Endodermal cell (in vitro differentiated cells): ENCODE measurements around the gene UGT3A1. TPM values are rescaled to one million over a fixed set of nuclear protein-coding genes. Genes with fewer than 3 reads are reported as not detected.
A peak's percentile ranks its signal among the peaks of the same experiment; 100 is the strongest.

Source experiments
- DNase-seq: peaks from one replicate; pipeline ENCODE4 v3.0.0-alpha.2; 2017
- H3K27ac ChIP-seq: 2 replicates; pipeline ENCODE4 v1.5.1; 2013; ENCODE audit warnings: mild to moderate bottlenecking, low read depth, low read length, moderate library complexity
- H3K27me3 ChIP-seq: 2 replicates; pipeline ENCODE4 v1.6.1; 2013; ENCODE audit warnings: mild to moderate bottlenecking, low read length, moderate library complexity; ENCODE audit not compliant: insufficient read depth, control insufficient read depth, poor library complexity, severe bottlenecking
- H3K36me3 ChIP-seq: 2 replicates; pipeline ENCODE4 v1.7.0; 2013; ENCODE audit warnings: mild to moderate bottlenecking, low read length, moderate library complexity; ENCODE audit not compliant: control insufficient read depth, insufficient read depth
- H3K4me1 ChIP-seq: one replicate; pipeline ENCODE4 v1.7.0; 2013; ENCODE audit warnings: low read length; ENCODE audit not compliant: control insufficient read depth, insufficient read depth
- H3K4me3 ChIP-seq: 2 replicates; pipeline ENCODE4 v1.5.1; 2013; ENCODE audit warnings: mild to moderate bottlenecking, low read length, moderate library complexity
- H3K9ac ChIP-seq: 2 replicates; pipeline ENCODE4 v1.6.1; 2013; ENCODE audit warnings: mild to moderate bottlenecking, low read length, moderate library complexity; ENCODE audit not compliant: poor library complexity, severe bottlenecking; ENCODE audit errors: extremely low read depth
- H3K9me3 ChIP-seq: 2 replicates; pipeline ENCODE4 v1.6.1; 2013; ENCODE audit warnings: mild to moderate bottlenecking, low read length, moderate library complexity; ENCODE audit not compliant: control insufficient read depth
- H3K27ac Mint-ChIP-seq: 2 replicates; pipeline ENCODE4 v1.8.0; 2020; ENCODE audit warnings: mixed read lengths
- H3K27me3 Mint-ChIP-seq: 2 replicates; pipeline ENCODE4 v1.8.0; 2021; ENCODE audit warnings: mild to moderate bottlenecking, mixed read lengths; ENCODE audit not compliant: insufficient read depth
- H3K36me3 Mint-ChIP-seq: 2 replicates; pipeline ENCODE4 v1.8.0; 2020; ENCODE audit warnings: low read depth, mixed read lengths
- H3K4me1 Mint-ChIP-seq: 2 replicates; pipeline ENCODE4 v1.8.0; 2020; ENCODE audit warnings: mixed read lengths
- H3K4me3 Mint-ChIP-seq: 2 replicates; pipeline ENCODE4 v1.8.0; 2020; ENCODE audit warnings: mild to moderate bottlenecking, moderate library complexity, mixed read lengths
- H3K9me3 Mint-ChIP-seq: 2 replicates; pipeline ENCODE4 v1.8.0; 2020; ENCODE audit warnings: mild to moderate bottlenecking, mixed read lengths
- WGBS, 2 experiments: methylation state at CpG; one replicate each; pipeline versions ENCODE4 v1.1.5 to v1.1.7; 2013; ENCODE audit warnings: missing lambda C conversion rate in 2 of 2, mixed read lengths in 1 of 2; ENCODE audit not compliant: insufficient coverage in 1 of 2, insufficient read length in 1 of 2; 5-methylcytosine and 5-hydroxymethylcytosine counted together
- total RNA-seq, 2 donors: library from RNA; stranded (reverse); fragmentation: NEBNext Ultra II Directional in 1 of 2; extraction: Animal tissue kit (Norgen Biotek cat#: 25700) in 1 of 2; gene quantifications; 2 replicates in 1 of 2; 3 replicates in 1 of 2; pipeline ENCODE4 v1.2.1, GENCODE V29; 2021
- TF ChIP-seq, protein P1 (sequence below): fragments of 200-600 bp; sonication (generic); conservative IDR thresholded peaks from 2 replicates; pipeline ENCODE4 v1.5.0; 2021; ENCODE audit warnings: antibody characterized with exemption, mild to moderate bottlenecking

The UGT3A1 gene
- total RNA-seq, 2 donors from 2014 or later: 4.7 to 10.6 TPM

DNA sequence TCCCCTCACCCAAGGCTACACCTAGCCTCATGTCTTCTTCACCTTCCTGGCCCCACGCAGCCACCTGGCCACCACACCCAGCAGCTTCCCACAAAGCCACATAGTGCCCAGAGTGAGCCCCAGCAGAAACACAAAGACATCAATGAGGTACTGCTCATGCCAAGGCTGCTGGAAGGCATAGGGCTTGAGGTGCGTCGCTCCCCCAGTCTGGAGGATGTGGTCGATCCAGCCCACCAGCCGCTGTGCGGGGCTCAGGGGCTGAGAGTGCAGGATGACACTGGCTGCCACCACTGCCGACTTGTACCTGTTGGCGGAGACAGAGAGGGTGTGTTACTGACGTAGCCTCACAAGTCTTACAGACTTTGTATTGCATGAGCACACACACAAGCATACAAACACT lies 37.0 kb downstream of the UGT3A1 start:
- Mint-ChIP-seq H3K4me3 (no peak overlapping the region), H3K9me3 (no peaks in the 10 kb centered on the region), H3K4me1 (peaks cover 4% of the 10 kb centered on the region), H3K27me3 (peaks cover 28% of the 10 kb centered on the region), H3K27ac (no peak overlapping the region), H3K36me3 (no peaks in the 10 kb centered on the region)
- Histone ChIP-seq H3K9me3 (no peaks in the 10 kb centered on the region), H3K27me3 (peaks cover 9% of the 10 kb centered on the region), H3K4me3 (no peak overlapping the region), H3K9ac (no peak overlapping the region), H3K36me3 (no peaks in the 10 kb centered on the region), H3K27ac (no peak overlapping the region), H3K4me1 (no peaks in the 10 kb centered on the region)
- peak; percentile 68 for DNase-seq
- TF ChIP-seq, protein P1, sequence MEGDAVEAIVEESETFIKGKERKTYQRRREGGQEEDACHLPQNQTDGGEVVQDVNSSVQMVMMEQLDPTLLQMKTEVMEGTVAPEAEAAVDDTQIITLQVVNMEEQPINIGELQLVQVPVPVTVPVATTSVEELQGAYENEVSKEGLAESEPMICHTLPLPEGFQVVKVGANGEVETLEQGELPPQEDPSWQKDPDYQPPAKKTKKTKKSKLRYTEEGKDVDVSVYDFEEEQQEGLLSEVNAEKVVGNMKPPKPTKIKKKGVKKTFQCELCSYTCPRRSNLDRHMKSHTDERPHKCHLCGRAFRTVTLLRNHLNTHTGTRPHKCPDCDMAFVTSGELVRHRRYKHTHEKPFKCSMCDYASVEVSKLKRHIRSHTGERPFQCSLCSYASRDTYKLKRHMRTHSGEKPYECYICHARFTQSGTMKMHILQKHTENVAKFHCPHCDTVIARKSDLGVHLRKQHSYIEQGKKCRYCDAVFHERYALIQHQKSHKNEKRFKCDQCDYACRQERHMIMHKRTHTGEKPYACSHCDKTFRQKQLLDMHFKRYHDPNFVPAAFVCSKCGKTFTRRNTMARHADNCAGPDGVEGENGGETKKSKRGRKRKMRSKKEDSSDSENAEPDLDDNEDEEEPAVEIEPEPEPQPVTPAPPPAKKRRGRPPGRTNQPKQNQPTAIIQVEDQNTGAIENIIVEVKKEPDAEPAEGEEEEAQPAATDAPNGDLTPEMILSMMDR: peak; percentile 53
- 80 to 87% methylated on average over 3 to 9 of the region's 9 CpGs for WGBS, 2 experiments

DNA sequence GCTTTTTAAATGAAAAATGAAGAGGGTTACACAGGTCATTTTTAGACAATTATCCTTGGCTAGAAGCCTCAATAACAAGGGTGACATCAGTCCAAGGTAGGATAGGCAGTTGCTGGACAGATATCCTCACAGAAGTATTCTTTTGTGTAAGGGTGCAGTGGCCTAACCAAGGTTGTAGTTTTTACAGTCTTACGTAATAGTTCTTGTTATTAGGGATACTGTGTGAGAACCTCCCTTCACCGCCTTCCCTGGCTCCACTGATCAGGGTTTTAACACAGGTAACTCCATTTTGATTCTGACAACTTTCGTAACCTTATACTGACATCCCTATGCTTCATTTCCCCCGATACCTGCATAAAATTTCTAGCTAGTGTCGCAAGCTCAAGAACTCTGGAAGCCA lies 44.1 kb downstream of the UGT3A1 start:
- H3K4me1 ChIP-seq: no peaks in the 10 kb centered on the region
- TF ChIP-seq, protein P1: no peak
- Mint-ChIP-seq H3K27ac (no peak overlapping the region), H3K4me1 (no peaks in the 10 kb centered on the region), H3K27me3 (peaks cover 15% of the 10 kb centered on the region), H3K9me3 (peaks cover 10% of the 10 kb centered on the region), H3K4me3 (no peak overlapping the region), H3K36me3 (no peaks in the 10 kb centered on the region)
- H3K4me3 ChIP-seq: no peak overlapping the region
- H3K36me3 ChIP-seq: no peaks in the 10 kb centered on the region
- peaks cover 10% of the 10 kb centered on the region for H3K9me3 ChIP-seq
- H3K9ac ChIP-seq: no peak overlapping the region
- H3K27ac ChIP-seq: no peak overlapping the region
- no peaks in the 10 kb centered on the region for H3K27me3 ChIP-seq
- 74 to 85% methylated on average over 3 to 5 of the region's 5 CpGs for WGBS, 2 experiments
- DNase-seq: no peak

DNA sequence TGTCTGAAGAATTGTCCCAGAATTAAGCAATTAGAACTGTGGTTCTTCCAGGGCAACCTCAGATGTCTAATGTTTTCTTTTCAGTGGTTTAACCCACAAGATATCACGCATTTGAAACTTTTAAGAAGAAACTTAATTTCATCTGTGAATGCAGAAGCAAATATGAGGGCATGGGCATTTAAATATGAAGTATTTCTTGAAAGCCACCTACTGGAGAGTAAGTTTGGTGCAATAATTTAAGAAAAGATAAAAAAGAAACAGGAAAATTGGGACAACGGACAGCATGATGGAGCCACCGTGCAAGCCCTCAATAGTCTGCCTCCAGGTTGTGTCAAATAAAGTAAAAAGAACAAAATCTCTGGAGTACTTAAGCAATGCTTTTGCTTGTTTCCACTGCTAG lies 51.6 kb downstream of the UGT3A1 start:
- 87% methylated on average over 3 of the region's 3 CpGs for WGBS, 2 experiments
- peaks cover 4% of the 10 kb centered on the region for H3K4me1 Mint-ChIP-seq
- no peaks in the 10 kb centered on the region for H3K4me1 ChIP-seq
- H3K4me3 Mint-ChIP-seq: no peak overlapping the region
- no peak overlapping the region for H3K9ac ChIP-seq
- no peaks in the 10 kb centered on the region for H3K36me3 ChIP-seq
- H3K27ac Mint-ChIP-seq: no peak overlapping the region
- no peaks in the 10 kb centered on the region for H3K36me3 Mint-ChIP-seq
- no peak overlapping the region for H3K27ac ChIP-seq
- peaks cover 6% of the 10 kb centered on the region for H3K9me3 ChIP-seq
- no peak overlapping the region for H3K4me3 ChIP-seq
- no peak for DNase-seq
- TF ChIP-seq, protein P1: peak; percentile 18
- peaks cover 28% of the 10 kb centered on the region for H3K27me3 ChIP-seq
- peaks cover 12% of the 10 kb centered on the region for H3K27me3 Mint-ChIP-seq
- H3K9me3 Mint-ChIP-seq: peaks cover 7% of the 10 kb centered on the region
